Left renal cortex interstitium (tissue), 4 donors: ENCODE measurements around the gene PXDC1. TPM values are rescaled to one million over a fixed set of nuclear protein-coding genes. Genes with fewer than 3 reads are reported as not detected.
"Not testable (repeated sequence)": the region's sequence is repeated elsewhere in the genome, so short reads cannot be mapped to it uniquely, and the experiment has no call there.

Experiments used
- DNase-seq, 4 donors: peaks; one replicate each; pipeline ENCODE4 v3.0.0-alpha.2; 2013; ENCODE audit warnings: low read depth in 4 of 4, low spot score in 2 of 4, missing footprints in 1 of 4
- polyA plus RNA-seq, 4 donors: library from polyadenylated mRNA; unstranded; fragments of 120-200 nt; gene quantifications; one replicate each; pipeline ENCODE4 v1.2.1, GENCODE V29; 2013; ENCODE audit not compliant: insufficient read length in 4 of 4

PXDC1 gene
- polyA plus RNA-seq, 4 donors, result 19.5 to 25.5 (median 20.5) TPM

- DNase-seq, result no peak
These were observed 14.2 kb downstream of the PXDC1 start for GRCh38 chr6:3737149-3737830.

GRCh38 chr6:3735029-3735605 is 16.4 kb downstream of the PXDC1 start:
- no peak for DNase-seq

GRCh38 chr6:3734023-3734422 is 17.5 kb downstream of the PXDC1 start:
- no peak for DNase-seq

- no peak for DNase-seq
These were observed 18.1 kb downstream of the PXDC1 start for GRCh38 chr6:3733321-3733925.

GRCh38 chr6:3732345-3733141 is 19.0 kb downstream of the PXDC1 start:
- no peak for DNase-seq

GRCh38 chr6:3731700-3732099 is 19.8 kb downstream of the PXDC1 start:
- DNase-seq, result no peak

GRCh38 chr6:3729603-3730344 is 21.7 kb downstream of the PXDC1 start:
- DNase-seq, result no peak

- DNase-seq, result no peak
These were observed 23.9 kb downstream of the PXDC1 start for GRCh38 chr6:3727593-3728108.

GRCh38 chr6:3727036-3727435 is 24.5 kb downstream of the PXDC1 start:
- DNase-seq, result no peak

GRCh38 chr6:3726421-3726820 is 25.1 kb downstream of the PXDC1 start:
- DNase-seq, result no peak

- no peak for DNase-seq
These were observed 26.1 kb downstream of the PXDC1 start for GRCh38 chr6:3725145-3726047.

GRCh38 chr6:3724451-3725144 is 26.9 kb downstream of the PXDC1 start:
- DNase-seq, result no peak

- DNase-seq, result no peak
These were observed 27.5 kb downstream of the PXDC1 start for GRCh38 chr6:3723966-3724365.

GRCh38 chr6:3723251-3723650 is 28.3 kb downstream of the PXDC1 start:
- no peak for DNase-seq

GRCh38 chr6:3722785-3723184 is 28.7 kb downstream of the PXDC1 start:
- DNase-seq, result no peak

- peak in 2 of 4 donors; percentile 35 to 54 for DNase-seq
These were observed 29.5 kb downstream of the PXDC1 start for GRCh38 chr6:3721810-3722621.

- DNase-seq, result not testable (repeated sequence)
These were observed 30.7 kb downstream of the PXDC1 start for GRCh38 chr6:3720770-3721169.
